NCI-H2171 treated with DMSO at 0.1 percent for 48 hours (cell line): ENCODE measurements around the gene CLEC3B.
"Not testable (repeated sequence)": the region's sequence is repeated elsewhere in the genome, so short reads cannot be mapped to it uniquely, and the experiment has no call there.

Experiments
- DNase-seq: peaks from one replicate; lab custom pipeline; 2025; lab: John Stamatoyannopoulos, UW

CLEC3B gene

DNA sequence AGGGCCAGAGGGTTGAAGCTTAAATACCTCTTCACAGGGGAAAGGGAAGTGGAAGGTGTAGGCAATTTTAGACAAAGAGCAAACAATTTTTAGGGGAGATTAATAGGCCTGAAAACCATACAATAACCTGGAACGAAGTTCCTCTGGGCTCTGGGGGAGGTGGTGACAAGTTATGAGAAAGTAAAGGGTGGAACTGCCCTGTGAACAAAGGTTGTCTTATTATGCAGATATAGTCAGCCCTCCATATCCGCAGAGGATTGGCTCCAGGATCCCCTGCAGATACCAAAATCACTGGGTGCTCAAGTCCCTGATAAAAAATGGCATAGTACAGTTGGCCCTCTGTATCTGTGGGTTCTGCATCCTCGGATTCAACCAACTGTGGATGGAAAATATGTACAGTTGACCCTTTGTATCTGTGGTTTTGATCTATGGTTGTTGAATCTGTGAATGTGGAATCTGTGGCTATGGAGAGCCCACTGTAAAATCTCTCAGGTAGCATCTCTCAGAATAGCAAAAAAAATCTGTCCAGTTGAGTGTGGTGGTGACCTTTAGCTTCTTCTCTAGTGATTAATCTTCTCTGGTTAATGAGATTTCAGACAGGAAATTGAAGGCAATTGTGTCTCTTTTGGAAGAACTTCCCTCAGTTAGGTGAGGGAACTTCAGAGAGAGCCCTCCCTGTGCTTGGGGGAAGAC is 40.2 kb downstream of the CLEC3B start:
- DNase-seq: no peak

DNA sequence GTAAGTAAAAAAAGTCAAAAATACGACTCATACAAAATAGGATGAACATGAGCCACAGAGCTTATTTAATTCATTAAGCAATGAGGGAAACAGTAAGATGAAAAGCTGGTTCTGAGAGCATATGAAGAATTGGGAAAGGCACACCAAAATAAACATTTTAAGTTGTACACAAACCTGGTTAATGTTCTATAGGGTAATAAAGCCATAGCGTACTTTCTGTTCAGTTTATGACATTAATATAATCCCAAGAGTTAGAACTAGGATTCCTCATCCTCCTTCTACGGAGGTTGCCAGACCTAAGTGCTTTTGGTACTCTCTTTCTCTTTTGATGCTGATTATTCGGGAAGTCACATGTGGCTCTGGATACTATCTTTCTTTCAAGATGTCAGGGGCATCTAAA is 41.4 kb downstream of the CLEC3B start:
- DNase-seq: no peak

DNA sequence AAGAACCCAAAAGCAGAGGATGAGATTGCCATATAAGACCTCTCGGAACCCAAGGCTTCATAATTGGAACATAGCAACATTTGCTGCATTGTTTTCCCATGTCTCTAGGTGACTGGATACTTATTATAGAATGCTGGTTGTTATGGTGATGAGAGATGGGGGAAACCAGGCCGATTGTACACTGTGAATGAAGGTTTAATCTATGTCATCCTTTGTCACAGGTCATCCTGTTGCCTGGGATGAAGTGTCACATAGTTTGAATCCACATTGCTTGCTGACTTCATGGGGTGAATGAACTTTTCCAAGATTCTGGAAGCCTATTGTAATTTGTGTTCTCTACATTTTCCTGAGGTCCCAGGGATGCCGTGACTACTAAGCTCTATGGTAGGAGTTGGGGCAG is 41.8 kb downstream of the CLEC3B start:
- DNase-seq: no peak

DNA sequence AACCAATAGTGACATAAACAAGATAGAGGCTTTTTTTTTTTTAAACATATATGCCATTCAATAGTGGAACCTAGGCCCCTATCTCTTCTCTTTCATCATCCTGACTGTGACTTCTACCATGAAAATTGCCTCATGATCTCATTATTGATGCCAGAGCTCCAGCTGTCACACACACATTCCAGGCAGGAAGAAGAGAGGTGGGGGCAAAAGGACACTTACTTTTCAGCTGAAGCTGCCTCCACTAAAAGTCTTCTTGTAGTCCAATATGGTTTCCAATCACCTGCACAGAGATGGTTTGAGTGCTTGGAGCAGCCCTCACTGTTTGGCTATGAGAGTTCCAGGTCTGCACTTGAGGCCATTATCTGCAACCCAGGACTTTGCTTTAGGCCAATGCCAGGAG is 45.0 kb downstream of the CLEC3B start:
- DNase-seq: no peak

DNA sequence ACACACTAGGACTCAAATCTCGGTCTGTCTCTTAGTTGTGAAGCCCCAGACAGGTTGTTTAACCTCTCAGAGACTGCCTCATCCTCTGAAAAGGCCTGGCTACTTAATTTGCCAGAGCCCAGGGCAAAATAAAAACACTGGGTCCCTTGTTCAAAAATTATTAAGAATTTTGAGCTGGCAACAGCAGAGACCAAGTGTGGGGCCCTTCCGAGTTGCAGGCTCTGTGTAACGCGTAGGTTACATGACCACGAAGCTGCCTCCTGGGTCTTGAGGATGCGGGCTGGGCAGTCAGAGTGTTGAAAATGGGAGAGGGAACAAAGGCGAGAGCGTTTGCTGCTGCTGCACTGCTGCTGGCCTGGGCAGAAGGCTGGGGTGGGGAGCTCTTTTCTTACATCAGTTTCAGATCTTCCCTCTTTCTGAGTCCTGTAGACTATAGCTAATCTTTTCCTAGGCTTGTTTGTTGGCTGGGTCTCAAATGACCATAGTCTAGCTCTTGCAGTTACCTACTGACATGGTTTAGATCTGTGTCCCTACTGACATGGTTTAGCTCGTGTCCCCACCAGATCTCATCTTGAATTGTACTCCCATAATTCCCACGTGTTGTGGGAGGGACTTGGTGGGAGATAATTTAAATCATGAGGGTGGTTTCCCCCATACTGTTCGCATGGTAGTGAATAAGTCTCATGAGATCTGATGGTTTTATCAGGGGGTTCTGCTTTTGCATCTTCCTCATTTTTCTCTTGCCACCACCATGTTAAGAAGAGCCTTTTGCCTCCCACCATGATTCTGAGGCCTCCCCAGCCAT is 49.9 kb downstream of the CLEC3B start:
- no peak for DNase-seq

DNA sequence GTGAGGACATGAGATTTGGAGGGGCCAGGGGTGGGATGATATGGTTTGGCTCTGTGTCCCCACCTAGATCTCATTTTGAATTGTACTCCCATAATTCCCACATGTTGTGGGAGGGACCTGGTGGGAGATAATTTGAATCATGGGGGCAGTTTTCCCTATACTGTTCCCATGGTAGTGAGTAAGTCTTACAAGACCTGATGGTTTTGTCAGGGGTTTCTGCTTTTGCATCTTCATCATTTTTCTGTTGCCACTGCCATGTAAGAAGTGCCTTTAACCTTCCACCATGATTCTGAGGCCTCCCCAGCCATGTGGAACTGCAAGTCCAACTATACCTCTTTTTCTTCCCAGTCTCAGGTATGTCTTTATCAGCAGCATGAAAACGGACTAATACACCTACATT is 52.2 kb downstream of the CLEC3B start:
- DNase-seq: not testable (repeated sequence)

DNA sequence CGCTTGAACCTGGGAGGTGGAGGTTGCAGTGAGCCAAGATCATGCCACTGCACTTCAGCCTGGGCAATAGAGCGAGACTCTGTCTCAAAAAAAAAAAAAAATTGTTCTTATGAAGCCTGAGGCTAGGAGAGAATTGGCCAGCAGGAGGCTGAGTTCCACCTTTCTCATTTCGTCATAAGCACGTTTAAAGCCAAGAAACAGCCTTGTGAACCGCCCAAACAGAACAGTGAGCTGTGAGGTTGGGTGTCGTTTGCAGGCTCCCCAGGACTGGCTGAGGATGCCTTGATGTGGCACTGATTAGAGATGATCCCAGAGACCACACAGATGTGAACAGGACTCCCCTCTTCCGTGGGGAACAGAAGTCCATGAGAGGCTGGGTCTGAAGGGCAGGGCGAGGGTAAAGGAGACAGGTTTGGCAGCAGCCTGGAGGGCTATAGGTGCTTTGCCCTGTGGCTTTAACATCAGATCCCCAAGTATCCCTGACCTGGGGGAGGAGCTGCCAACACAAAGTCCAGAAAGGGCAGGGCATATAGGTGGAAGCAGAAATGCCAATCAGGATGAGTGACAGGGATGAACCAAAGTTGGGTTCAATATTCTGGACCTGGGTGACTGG is 52.9 kb downstream of the CLEC3B start:
- no peak for DNase-seq

DNA sequence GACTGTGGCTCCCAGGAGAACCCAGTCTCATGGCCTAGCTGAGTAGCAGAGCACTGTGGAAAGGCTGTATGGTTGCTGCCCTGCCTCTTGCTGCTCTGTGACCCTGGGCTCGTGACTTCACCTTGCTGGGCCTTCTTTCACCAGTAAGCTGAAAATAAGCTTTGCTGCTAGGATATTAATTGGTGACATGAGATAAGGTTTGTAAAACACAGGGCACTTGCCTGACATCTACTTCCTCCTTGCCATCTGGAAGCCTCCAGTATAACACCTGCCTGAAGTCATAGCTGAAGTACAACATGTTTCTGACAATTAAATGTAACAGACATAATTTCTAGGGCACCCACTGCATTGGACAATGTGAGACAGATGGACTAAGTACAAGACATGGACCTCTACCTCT is 53.6 kb downstream of the CLEC3B start:
- DNase-seq: no peak

DNA sequence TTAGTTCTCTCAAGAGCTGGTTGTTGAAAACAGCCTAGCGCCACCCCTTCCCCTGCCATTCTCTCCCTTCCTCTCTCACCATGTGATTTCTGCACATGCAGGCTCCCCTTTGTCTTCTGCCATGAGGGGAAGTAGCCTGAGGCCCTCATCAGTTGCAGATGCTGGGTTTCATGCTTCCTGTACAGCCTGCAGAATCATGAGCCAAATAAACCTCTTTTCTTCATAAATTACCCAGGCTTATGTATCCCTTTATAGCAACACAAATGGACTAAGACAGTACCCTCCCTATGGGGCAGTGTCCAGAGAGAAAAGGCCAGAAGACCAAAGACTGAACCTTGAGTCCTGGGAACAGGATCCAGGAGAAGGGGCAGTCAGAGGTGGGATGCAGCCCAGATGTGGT is 54.7 kb downstream of the CLEC3B start:
- no peak for DNase-seq

DNA sequence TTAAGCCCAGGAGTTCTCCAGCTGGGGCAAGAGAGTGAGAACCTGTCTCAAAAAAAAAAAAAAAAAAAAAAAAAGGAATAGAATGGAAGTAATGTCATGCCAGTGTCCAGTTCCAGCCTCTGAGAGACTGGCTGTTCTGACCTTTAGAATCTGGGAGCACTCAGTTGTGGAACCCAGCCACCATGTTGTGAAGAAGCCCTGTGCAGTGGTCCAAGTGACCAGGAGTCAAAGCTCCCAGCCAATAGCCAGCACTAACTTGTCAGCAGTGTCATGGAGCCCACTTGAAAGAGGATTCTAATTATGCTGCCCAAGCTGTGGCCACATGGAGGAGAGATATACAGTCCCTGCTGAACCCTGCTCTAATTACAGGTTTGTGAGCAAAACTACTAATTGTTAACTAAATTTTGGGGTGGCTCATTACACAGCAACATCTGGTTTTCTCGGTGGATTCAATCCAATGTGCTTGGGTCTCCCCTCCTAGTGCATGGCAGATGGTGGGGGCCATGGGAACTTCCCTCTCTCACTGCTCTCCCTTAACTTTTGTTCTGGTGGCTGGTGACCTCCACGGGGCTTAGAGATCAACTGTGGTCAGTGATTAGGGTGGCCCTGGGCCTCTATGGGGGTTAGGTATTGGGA is 55.5 kb downstream of the CLEC3B start:
- DNase-seq: no peak

DNA sequence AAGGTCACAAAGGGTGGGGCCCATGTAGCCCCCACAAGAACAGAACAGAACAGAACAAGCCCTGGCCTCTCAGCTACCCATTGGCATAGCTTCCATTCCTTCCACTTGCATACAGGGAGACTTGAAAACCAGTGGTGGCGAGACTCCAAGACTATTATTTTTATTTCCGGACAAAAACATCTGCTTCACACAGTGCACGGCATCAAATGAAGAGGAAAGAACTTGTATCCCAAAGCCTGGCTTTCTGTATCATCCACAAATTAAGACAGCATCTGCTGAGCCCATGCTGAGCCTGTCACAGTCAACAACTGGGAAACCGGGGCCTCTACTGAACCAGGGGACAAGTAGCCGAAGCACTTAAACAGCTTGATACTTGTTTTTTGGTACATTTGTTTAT is 56.0 kb downstream of the CLEC3B start:
- no peak for DNase-seq

DNA sequence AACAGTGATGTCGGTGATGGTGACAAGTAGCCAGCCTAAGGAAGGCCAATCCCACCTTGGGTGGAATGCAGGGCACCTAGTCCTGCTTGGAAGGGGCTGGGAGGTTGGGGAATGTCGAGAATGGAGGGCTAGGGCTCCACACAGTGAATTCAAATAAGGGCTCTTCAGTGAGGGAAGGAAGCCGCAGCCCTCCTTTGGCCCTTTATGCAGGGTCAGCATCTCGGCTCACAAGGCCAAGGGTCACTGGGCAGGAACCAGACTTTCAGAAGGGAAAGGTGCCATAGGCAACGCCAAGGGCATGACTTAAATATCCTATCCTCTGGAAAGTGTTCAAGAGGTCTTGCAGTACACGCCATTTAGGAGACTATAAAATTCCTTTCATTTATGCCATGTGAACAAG is 56.9 kb downstream of the CLEC3B start:
- DNase-seq: no peak

DNA sequence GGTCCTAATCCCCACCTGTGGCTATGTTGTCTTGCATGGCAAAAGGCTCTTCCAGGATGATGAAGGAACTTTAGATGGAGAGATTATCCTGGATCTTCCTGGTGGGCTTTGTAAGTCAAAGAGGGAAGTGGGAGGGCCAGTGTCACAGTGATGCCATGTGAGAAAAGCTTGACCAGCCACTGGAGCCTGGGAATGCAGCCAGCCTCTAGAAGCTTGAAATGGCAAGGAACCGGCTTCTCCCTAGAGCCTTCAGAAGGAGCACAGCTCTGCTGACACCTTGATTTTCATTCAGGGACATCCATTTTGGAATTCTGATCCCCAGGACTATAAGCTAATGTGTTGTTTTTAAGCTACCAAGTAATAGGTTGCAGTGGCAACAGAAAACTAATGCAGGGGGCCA is 58.3 kb downstream of the CLEC3B start:
- DNase-seq: no peak

DNA sequence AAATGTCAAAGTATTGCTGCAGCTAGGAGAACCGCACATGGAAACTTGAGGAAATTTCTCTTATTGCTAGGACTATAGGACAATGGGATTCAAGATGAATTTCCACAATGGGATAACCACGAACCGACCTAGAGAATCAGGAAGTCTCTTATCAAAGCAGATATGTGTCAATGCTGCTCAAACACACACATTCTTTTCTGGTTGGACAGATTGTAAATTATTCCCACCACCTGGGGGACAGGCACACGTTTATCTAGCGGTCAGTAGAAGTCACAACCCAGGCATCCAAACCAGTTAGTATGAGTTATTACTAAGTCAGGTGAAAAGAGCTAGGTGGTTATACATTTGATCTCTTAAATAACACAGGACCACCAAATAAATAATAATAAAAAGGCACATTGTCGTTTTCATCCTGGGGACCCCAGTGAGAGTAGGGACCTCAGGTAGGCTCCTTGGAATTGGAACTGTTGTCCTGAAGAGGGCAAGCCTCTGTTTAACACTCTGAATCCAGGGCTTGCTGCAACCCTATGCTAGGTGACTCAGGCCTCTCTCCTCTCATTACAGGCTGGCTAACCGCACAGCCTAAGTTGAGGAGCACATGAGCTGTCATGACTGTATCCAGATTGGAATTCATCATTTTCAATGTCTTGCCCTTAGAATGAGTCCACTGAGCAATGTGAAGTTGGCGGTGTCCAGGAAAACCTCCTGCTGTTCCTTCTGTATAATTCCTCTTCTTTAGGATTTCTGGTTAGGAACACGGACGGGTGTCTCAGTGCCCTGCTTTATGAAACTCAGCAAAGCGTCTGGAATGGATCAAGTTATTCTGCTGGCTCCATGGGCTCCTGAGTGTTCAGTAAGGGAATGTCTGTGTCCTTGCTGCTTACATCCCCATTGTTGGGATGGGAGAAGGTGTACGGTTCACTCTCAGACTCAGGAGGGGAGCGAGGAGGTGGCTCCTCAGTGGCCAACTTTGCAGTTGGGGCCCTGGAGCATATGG is 59.0 kb downstream of the CLEC3B start:
- no peak for DNase-seq
